B cell (primary cell): ENCODE results near the gene INTS6L. TPM values are rescaled to one million over a fixed set of nuclear protein-coding genes. Genes with fewer than 3 reads are reported as not detected.

ENCODE experiments used
- ATAC-seq: fragments of 200-7000 bp; cut with Tn5 transposase; one replicate; pipeline ENCODE4 v1.10.0; 2021; ENCODE audit warnings: low read depth, mild to moderate bottlenecking, moderate number of reproducible peaks, moderate library complexity
- CTCF ChIA-PET: fragments of 350-600 bp; sonication (Branson Sonifier 250); formaldehyde crosslinking; loops from one replicate; lab custom pipeline; 2021; ENCODE audit warnings: antibody characterized with exemption, inconsistent platforms; lab: Charles Lee
- POLR2A ChIA-PET: fragments of 350-600 bp; sonication (Branson Sonifier 250); formaldehyde crosslinking; loops from one replicate; lab custom pipeline; 2021; ENCODE audit warnings: antibody characterized with exemption; lab: Charles Lee
- DNase-seq: peaks from one replicate; pipeline ENCODE4 v3.0.0; 2013
- H2AFZ ChIP-seq: 2 replicates; pipeline ENCODE4 v1.6.1; 2012; ENCODE audit warnings: mild to moderate bottlenecking, low read depth, low read length; ENCODE audit not compliant: insufficient read depth, poor library complexity, severe bottlenecking
- H3K27ac ChIP-seq, 2 donors: 1 replicate in 1 of 2; 2 replicates in 1 of 2; pipeline ENCODE4 v1.5.1; 2012 to 2013; ENCODE audit warnings: low read length in 2 of 2, mild to moderate bottlenecking in 2 of 2, moderate library complexity in 1 of 2
- H3K27me3 ChIP-seq, 4 experiments: fragments of 200-600 bp in 1 of 4; sonication (generic) in 1 of 4; replicated peaks in 1 of 4; 1 replicate in 2 of 4; 2 replicates in 2 of 4; pipeline versions ENCODE4 v1.6.1 to v1.7.0; 2013 to 2016; ENCODE audit warnings: low read length in 3 of 4, mild to moderate bottlenecking in 2 of 4, mixed read lengths in 1 of 4, moderate library complexity in 1 of 4; ENCODE audit not compliant: insufficient read depth in 4 of 4, control insufficient read depth in 3 of 4; ENCODE audit errors: control extremely low read depth in 1 of 4
- H3K36me3 ChIP-seq, 2 experiments: replicated peaks in 1 of 2; 1 replicate in 1 of 2; 2 replicates in 1 of 2; pipeline versions ENCODE4 v1.6.1 to v1.7.1; 2013; ENCODE audit warnings: low read length in 1 of 2; ENCODE audit not compliant: insufficient read depth in 2 of 2, control insufficient read depth in 1 of 2; ENCODE audit errors: control extremely low read depth in 1 of 2, extremely low read depth in 1 of 2
- H3K4me1 ChIP-seq, 2 donors: fragments of 200-600 bp in 1 of 2; sonication (generic) in 1 of 2; 1 replicate in 1 of 2; 2 replicates in 1 of 2; pipeline versions ENCODE4 v1.5.1 to v1.6.1; 2013 to 2017; ENCODE audit warnings: low read length in 2 of 2; ENCODE audit not compliant: control insufficient read depth in 2 of 2, insufficient read depth in 2 of 2
- H3K4me2 ChIP-seq: replicated peaks from 2 replicates; pipeline ENCODE3; 2012; ENCODE audit warnings: mild to moderate bottlenecking, low read depth, low read length; ENCODE audit not compliant: poor library complexity, severe bottlenecking
- H3K4me3 ChIP-seq, 5 experiments: fragments of 200-600 bp in 1 of 5; sonication (generic) in 1 of 5; 1 replicate in 3 of 5; 2 replicates in 2 of 5; pipeline versions ENCODE4 v1.5.1 to v1.7.0; 2011 to 2016; ENCODE audit warnings: low read length in 4 of 5, mild to moderate bottlenecking in 4 of 5, low read depth in 2 of 5, control low read depth in 1 of 5, moderate library complexity in 1 of 5; ENCODE audit not compliant: insufficient read depth in 1 of 5; ENCODE audit errors: control extremely low read depth in 1 of 5, extremely low read depth in 1 of 5
- H3K79me2 ChIP-seq: fragments of 200-600 bp; sonication (generic); one replicate; pipeline ENCODE4 v1.6.0; 2016; ENCODE audit warnings: low read length; ENCODE audit not compliant: control insufficient read depth, insufficient read depth
- H3K9ac ChIP-seq: fragments of 200-600 bp; sonication (generic); 2 replicates; pipeline ENCODE4 v1.6.1; 2017; ENCODE audit warnings: mild to moderate bottlenecking, low read length, moderate library complexity
- H3K9me3 ChIP-seq, 3 donors: one replicate each; pipeline versions ENCODE4 v1.6.1 to v1.7.1; 2013; ENCODE audit warnings: low read length in 2 of 3; ENCODE audit not compliant: control insufficient read depth in 2 of 3, insufficient read depth in 1 of 3; ENCODE audit errors: control extremely low read depth in 1 of 3
- H4K20me1 ChIP-seq: 2 replicates; pipeline ENCODE4 v1.6.0; 2012; ENCODE audit warnings: mild to moderate bottlenecking, low read length; ENCODE audit not compliant: insufficient read depth, control insufficient read depth, poor library complexity, severe bottlenecking
- H3K27ac Mint-ChIP-seq: one replicate; pipeline ENCODE4 v1.8.0; 2021; ENCODE audit warnings: mixed read lengths
- H3K27me3 Mint-ChIP-seq: one replicate; pipeline ENCODE4 v1.8.0; 2021; ENCODE audit warnings: mixed read lengths
- H3K4me1 Mint-ChIP-seq: one replicate; pipeline ENCODE4 v1.8.0; 2021; ENCODE audit warnings: mixed read lengths
- H3K4me3 Mint-ChIP-seq: one replicate; pipeline ENCODE4 v1.8.0; 2021; ENCODE audit warnings: mixed read lengths
- H3K9me3 Mint-ChIP-seq: one replicate; pipeline ENCODE4 v1.8.0; 2022; ENCODE audit warnings: mixed read lengths; ENCODE audit not compliant: insufficient read depth
- EZH2 ChIP-seq: IDR thresholded peaks from 2 replicates; pipeline ENCODE4 v1.6.1; 2012; ENCODE audit warnings: borderline replicate concordance, low read depth, mild to moderate bottlenecking, moderate library complexity, low read length; ENCODE audit not compliant: insufficient read depth, poor library complexity, severe bottlenecking
- WGBS: methylation state at CpG from one replicate; pipeline ENCODE4 v1.1.5; 2013; ENCODE audit warnings: missing lambda C conversion rate; ENCODE audit not compliant: insufficient coverage; 5-methylcytosine and 5-hydroxymethylcytosine counted together
- intact Hi-C: fragments of 100-400 bp; cut with micrococcal nuclease; formaldehyde crosslinking; loops from one replicate; pipeline ENCODE4 v1.10.0; 2022
- polyA plus RNA-seq: library from polyadenylated mRNA; depleted of rRNA; stranded (reverse); fragments of >200 nt; gene quantifications from 2 replicates; pipeline ENCODE4 v1.2.3, GENCODE V29; 2012
- total RNA-seq, 2 donors: library from RNA; stranded (reverse); fragments of 120-200 nt in 1 of 2; gene quantifications; 1 replicate in 1 of 2; 2 replicates in 1 of 2; pipeline versions ENCODE4 v1.2.3 to v1.2.4, GENCODE V29; 2013 to 2022
- TF ChIP-seq, protein P1 (sequence below): fragments of 200-600 bp; IDR thresholded peaks from one replicate; pipeline ENCODE4 v1.8.0; 2022; ENCODE audit warnings: antibody characterized with exemption, mild to moderate bottlenecking

The INTS6L gene
- total and polyA plus RNA-seq, 2 donors (not counting 1 experiment from before 2014, with no cell fraction given), result 45.0 to 46.2 TPM

DNA sequence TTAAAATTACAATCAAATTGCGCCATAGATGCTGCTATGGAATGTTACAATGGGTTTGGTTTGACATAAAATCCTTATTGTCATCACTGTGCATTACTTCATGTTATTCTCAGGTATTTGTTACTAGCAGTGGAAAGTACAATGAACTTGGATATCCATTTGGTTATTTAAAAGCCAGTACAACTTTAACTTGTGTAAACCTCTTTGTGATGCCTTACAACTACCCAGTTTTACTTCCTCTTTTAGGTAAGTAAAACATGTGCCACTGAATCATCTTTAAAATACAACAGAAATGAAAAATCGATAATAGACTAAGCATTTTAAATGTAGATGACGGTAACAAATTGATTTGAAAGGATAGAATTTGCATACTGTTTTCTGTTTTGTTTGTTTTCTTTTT is 35.6 kb downstream of the INTS6L start:
- ATAC-seq (peak; percentile 41), DNase-seq (peak; percentile 30)
- Histone ChIP-seq H3K36me3 (peaks cover 2 to 9% of the 10 kb centered on the region in 2 experiments), H4K20me1 (no peaks in the 10 kb centered on the region), H3K27me3 (no peaks in the 10 kb centered on the region), H3K4me3 (no peak overlapping the region), H3K4me2 (peak overlapping the region; percentile 41), H2AFZ (no peak overlapping the region), H3K27ac (peak overlapping the region in 1 of 2 donors; percentile 55), H3K4me1 (peaks cover 9 to 10% of the 10 kb centered on the region in 2 donors), H3K9ac (no peak overlapping the region), H3K9me3 (no peaks in the 10 kb centered on the region), H3K79me2 (no peaks in the 10 kb centered on the region)
- TF ChIP-seq EZH2, result no peak
- Mint-ChIP-seq H3K27ac (peak overlapping the region; percentile 82), H3K4me3 (no peak overlapping the region), H3K27me3 (no peaks in the 10 kb centered on the region), H3K9me3 (no peaks in the 10 kb centered on the region), H3K4me1 (peaks cover 12% of the 10 kb centered on the region)
- no CpG with 5 or more reads among the region's 3 CpGs for WGBS
- CTCF ChIA-PET, result no interaction called here
- POLR2A ChIA-PET, result no interaction called here
- intact Hi-C loops, result loop anchor here (5.0 kb wide), 1 partner anchor 34 kb away; the partner anchor contains the start of gene INTS6L

DNA sequence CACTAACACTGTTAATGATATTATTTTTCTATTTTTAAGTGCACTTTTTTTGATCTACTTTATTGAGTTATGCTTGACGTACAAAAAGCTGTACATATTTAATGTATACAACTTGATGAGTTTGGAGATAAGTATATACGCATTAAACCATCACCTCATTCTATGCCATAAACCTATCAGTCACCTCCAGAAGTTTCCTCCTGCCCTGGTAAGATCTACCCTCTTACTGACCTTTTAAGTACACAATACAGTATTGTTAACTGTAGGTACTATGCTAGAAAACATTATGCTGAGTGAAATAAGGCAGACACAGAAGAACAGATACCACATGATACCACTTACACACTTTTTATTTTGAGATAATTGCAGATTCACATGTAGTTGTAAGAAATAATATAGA is 36.9 kb downstream of the INTS6L start:
- H3K27me3 Mint-ChIP-seq, result no peaks in the 10 kb centered on the region
- Histone ChIP-seq H3K36me3 (peaks cover 2 to 6% of the 10 kb centered on the region in 2 experiments), H3K27me3 (no peaks in the 10 kb centered on the region), H3K4me1 (peaks cover 9 to 10% of the 10 kb centered on the region in 2 donors), H3K4me2 (no peak overlapping the region), H4K20me1 (no peaks in the 10 kb centered on the region), H3K4me3 (no peak overlapping the region), H3K9me3 (no peaks in the 10 kb centered on the region), H3K9ac (no peak overlapping the region), H3K27ac (no peak overlapping the region), H3K79me2 (no peaks in the 10 kb centered on the region), H2AFZ (no peak overlapping the region)
- ATAC-seq, result no peak
- POLR2A ChIA-PET, result no interaction called here
- DNase-seq, result no peak
- no peak overlapping the region for H3K27ac Mint-ChIP-seq
- TF ChIP-seq, protein P1, sequence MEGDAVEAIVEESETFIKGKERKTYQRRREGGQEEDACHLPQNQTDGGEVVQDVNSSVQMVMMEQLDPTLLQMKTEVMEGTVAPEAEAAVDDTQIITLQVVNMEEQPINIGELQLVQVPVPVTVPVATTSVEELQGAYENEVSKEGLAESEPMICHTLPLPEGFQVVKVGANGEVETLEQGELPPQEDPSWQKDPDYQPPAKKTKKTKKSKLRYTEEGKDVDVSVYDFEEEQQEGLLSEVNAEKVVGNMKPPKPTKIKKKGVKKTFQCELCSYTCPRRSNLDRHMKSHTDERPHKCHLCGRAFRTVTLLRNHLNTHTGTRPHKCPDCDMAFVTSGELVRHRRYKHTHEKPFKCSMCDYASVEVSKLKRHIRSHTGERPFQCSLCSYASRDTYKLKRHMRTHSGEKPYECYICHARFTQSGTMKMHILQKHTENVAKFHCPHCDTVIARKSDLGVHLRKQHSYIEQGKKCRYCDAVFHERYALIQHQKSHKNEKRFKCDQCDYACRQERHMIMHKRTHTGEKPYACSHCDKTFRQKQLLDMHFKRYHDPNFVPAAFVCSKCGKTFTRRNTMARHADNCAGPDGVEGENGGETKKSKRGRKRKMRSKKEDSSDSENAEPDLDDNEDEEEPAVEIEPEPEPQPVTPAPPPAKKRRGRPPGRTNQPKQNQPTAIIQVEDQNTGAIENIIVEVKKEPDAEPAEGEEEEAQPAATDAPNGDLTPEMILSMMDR, result no peak
- TF ChIP-seq EZH2, result no peak
- no CpG with 5 or more reads among the region's 2 CpGs for WGBS
- intact Hi-C loops, result loop anchor here (5.0 kb wide), 1 partner anchor 35 kb away; the partner anchor contains the start of gene INTS6L
- H3K9me3 Mint-ChIP-seq, result no peaks in the 10 kb centered on the region
- no peak overlapping the region for H3K4me3 Mint-ChIP-seq
- H3K4me1 Mint-ChIP-seq, result peaks cover 12% of the 10 kb centered on the region
- CTCF ChIA-PET, result no interaction called here
